OCI-LY1 (cell line): ENCODE results near the gene NKX3-2.

Experiments used
- EZH2 ChIP-seq: fragments of 200-600 bp; sonication (generic), shearing (Covaris generic); IDR thresholded peaks from 2 replicates; pipeline ENCODE4 v1.8.0; 2017; ENCODE audit warnings: borderline replicate concordance, mixed run types, mild to moderate bottlenecking, antibody characterized with exemption, low read length, moderate library complexity, mixed read lengths
- TF ChIP-seq, protein P1 (sequence below): fragments of 200-600 bp; sonication (generic), shearing (Covaris generic); IDR thresholded peaks from 2 replicates; pipeline ENCODE4 v1.5.1; 2017; ENCODE audit warnings: mild to moderate bottlenecking, antibody characterized with exemption, low read length, moderate library complexity, mixed read lengths

DNA sequence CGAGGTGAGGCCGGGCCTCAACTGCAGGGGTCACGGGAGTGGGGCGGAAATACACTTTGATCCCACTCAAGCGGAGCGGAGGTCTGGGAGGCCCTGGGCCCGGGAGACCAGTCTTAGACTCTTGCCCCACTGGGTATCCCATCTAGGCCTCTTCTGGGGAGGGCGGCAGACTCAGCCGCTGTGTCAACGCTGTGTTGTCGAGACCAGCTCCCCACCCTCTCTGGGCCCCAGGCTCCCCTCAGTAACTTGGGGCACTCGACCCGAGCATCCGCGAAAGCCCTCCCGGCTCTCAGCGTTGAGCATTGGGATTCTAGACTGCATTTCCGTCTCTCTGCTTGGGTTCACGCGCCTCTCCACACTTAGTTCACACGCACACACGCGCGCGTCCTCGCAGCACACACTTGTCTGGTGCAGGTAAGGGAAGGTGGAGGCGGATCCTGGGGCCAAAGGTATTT is 1.7 kb downstream of the NKX3-2 start:
- TF ChIP-seq, protein P1, sequence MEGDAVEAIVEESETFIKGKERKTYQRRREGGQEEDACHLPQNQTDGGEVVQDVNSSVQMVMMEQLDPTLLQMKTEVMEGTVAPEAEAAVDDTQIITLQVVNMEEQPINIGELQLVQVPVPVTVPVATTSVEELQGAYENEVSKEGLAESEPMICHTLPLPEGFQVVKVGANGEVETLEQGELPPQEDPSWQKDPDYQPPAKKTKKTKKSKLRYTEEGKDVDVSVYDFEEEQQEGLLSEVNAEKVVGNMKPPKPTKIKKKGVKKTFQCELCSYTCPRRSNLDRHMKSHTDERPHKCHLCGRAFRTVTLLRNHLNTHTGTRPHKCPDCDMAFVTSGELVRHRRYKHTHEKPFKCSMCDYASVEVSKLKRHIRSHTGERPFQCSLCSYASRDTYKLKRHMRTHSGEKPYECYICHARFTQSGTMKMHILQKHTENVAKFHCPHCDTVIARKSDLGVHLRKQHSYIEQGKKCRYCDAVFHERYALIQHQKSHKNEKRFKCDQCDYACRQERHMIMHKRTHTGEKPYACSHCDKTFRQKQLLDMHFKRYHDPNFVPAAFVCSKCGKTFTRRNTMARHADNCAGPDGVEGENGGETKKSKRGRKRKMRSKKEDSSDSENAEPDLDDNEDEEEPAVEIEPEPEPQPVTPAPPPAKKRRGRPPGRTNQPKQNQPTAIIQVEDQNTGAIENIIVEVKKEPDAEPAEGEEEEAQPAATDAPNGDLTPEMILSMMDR = no peak
- TF ChIP-seq EZH2 = no peak
